AG08396 (cell line): ENCODE measurements around the gene TNNI3K.

Experiments
- DNase-seq: peaks from one replicate; pipeline ENCODE4 v3.0.0; 2012; ENCODE audit warnings: low spot score, mixed read lengths

The TNNI3K gene

DNA sequence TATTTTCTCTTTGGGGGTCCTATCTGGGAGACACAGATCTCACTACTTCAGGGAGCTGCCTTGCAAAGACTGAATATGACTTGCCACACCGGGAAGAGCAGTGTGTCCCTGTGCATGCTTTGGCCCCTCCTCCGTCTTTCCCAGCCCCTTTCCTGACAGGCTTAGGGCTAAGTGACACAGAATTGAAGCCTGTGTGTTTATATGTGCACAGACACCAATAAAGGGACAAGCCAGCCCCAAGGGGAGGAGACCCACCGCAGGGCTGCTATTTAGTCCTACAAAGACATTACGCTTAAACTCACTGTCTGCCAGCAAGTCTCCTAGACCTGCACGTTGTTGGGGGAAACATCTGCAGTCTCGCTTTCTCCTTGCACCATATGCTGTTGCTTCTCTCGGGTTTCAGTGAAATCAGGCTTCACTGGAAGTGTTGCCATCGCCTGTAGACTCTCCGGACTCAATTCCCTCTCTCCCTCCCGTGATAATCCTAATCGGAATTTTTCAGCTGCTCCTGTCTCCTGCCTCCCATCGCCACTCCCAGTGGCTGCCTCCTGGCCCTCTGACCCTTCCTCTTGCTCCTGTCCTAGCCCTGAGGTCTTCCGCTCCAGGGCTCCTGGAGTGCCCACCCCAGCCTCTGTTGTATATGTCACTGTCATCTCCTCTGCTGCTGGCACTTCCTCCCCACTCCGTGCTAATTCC lies 335.8 kb downstream of the TNNI3K start:
- no peak for DNase-seq

DNA sequence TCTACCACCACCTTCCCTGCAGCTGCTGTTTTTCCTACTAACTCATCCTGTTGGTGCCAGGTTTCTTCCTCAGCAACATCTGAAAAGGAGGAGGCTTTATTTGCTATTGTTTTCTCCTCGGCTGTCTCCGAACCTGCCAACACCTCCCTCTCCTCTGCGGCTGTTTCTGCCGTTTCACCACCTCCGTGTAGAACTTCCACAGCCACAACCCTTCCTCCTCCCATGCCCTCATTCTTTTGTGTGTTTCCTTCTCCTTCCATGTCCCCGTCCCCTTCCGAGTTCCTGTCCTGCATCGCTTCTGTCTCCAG lies 336.3 kb downstream of the TNNI3K start:
- no peak for DNase-seq

DNA sequence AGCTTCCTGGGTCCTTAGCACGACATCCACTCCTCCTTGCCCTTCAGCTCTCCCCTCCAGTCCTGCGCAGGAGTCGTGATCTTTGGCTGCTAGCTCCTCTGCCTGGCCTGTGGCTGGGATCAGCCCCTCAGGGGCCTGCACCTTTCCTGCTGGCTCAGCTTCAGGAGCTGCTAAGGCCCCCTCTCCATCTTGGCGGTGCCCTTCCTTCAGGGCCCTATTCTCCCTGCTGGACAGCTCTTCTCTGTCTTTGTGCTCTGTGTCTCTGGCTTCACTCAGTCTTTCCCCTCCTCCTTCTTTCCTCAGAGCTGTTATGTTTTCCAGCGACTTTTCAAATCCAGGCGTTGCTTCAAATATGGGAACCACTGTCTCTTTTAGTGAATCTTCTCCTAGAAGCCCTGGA lies 336.7 kb downstream of the TNNI3K start:
- no peak for DNase-seq

DNA sequence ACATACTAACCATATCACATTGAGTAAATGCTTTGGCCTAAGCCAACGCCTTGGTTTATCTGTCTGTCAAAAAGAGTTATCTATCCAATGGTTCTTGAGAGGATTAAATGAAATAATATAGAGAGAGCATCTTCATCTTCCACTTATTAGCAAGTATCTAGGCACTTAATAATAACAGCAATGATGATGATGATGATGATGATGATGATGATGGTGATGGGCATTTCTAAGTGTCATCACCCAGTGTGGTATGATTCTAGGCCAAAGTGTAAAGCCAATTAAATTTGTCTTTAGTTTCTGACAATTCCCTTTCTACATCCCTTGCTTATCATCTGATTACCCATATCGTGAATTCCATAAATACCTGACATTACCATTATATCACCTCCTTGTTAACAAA lies 342.9 kb downstream of the TNNI3K start:
- DNase-seq = no peak

DNA sequence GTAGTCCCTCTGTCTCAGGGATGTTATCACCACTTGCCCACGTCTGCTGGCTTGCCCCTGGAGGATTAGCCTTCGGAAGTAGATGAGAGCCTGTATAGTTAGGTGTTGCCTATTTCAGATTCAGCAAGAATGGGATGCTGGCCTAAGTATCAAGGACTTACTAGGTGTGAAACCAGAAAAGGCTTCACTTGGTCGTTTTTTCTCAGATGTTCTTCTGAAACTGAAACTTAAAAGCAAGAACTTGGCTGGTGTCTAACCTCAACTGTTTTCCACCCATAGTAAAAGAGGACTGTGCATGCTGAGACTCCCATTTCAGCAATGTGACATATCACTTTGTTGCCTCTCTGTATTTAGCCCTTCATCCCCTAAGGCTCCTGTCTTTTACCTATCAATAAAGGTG lies 344.2 kb downstream of the TNNI3K start:
- DNase-seq = no peak

DNA sequence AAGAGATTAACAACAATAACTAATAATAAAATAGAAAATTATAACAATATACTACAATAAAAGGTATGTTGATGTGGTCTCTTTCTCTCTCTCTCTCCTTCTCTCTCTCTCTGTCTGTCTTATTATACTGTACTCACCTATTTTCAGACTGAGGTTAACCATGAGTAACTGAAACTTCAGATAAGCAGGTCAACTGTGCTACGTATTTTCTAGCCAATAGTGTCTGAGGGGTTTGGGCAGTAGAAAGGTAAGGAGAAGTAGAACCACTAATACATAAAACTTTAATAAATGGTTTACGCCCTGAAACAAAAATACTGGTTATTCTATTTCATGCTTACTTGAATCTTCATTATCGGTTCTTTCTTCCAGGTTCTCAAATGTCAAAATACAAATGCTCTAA lies 348.2 kb downstream of the TNNI3K start:
- DNase-seq = no peak

DNA sequence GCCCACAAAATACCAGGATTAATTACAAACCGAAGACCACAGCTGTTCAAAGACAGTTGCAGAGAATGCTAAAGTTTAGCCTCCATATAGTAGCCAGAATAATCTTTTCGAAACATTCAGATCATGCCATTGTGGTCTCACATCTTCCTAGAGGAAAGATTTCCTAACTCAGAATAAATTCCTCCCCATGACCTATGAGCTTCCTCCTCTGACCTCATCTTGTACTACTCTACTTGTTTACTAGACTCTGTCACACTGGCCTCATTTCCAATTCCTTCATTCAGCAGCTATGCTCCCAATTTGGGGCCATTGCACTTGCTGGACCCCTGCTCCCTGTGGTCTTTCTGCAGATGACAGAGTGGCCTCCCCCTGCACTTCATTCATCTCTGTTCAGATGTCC lies 349.0 kb downstream of the TNNI3K start:
- peak; percentile 3 for DNase-seq

DNA sequence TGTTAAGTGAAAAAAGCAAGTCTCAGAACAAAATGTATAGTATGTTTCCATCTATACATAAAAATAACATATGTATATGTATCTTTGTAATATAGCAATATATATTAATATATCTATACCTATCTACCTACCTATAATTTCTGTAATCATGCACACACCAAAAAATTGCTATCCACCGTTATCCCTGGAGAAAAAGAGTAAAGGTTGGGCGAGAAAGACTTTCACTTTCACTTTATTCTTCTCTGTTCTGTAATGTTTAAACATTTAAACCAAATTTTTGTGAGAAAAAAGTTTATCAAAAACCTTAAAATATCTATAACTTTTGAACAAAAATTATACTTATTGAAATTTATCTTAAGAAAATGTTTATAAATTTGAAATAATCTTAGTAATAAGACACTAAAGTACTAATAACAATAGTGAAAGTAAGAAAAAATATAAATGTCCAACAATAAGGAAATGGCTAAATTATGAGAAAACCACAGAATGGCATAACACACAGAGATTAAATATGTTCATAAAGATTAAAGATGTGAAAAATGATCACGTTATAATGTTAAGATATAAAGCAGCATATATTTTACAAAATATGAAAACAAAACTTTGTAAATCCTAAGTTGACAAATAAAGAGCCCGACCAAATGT lies 351.2 kb downstream of the TNNI3K start:
- DNase-seq = no peak

DNA sequence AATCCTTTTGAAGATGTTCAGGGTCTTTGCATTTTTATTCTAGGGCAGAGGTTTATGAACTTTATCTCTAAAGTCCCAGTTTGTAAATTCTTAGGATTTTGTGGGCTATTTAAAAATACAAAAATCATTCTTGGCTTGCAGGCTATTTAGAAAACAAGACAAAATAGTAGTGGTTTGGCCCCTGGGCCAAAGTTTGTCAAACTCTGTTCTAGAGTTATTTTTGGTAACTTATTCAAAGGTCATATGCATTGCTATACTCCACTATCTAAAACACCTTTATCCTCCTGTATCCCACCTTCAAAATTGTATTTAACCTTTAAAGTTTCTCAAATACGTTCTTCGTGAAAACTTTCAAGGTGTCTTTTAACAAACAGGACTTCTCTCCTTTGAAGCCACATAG lies 352.7 kb downstream of the TNNI3K start:
- DNase-seq = no peak

DNA sequence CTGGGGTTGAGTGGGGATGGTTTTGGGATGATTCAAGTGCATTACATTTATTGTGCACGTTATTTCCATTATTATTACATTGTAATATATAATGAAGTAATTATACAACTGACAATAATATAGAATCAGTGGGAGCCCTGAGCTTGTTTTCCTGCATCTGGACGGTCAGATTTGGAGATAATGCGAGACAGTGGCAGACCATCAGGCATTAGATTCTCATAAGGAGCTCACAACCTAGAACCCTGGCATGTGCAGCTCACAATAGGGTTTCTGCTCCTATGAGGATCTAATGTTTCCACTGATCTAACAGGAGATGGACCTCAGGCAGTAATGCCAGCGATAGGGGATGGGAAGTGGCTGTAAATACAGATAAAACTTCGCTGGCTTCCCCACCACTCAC lies 355.1 kb downstream of the TNNI3K start:
- DNase-seq = no peak

DNA sequence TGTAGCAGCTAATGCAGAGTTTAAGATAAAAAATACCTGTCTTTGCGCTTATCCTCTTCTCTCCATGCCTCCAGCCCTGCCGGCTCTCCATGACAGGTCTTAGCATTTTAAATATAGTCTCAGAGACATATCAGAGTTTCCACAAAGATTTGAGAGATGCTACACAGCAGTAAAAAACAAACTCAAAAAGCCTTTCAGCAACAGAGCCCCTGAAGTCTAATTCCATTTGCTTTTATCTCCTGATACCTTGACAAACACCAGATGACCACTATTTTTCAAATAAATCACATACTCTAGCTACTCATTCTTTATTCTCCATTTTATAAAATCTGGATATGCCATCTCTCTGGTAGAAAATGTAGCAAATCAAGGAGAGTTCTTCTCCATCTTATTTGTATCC lies 356.8 kb downstream of the TNNI3K start:
- DNase-seq = no peak

DNA sequence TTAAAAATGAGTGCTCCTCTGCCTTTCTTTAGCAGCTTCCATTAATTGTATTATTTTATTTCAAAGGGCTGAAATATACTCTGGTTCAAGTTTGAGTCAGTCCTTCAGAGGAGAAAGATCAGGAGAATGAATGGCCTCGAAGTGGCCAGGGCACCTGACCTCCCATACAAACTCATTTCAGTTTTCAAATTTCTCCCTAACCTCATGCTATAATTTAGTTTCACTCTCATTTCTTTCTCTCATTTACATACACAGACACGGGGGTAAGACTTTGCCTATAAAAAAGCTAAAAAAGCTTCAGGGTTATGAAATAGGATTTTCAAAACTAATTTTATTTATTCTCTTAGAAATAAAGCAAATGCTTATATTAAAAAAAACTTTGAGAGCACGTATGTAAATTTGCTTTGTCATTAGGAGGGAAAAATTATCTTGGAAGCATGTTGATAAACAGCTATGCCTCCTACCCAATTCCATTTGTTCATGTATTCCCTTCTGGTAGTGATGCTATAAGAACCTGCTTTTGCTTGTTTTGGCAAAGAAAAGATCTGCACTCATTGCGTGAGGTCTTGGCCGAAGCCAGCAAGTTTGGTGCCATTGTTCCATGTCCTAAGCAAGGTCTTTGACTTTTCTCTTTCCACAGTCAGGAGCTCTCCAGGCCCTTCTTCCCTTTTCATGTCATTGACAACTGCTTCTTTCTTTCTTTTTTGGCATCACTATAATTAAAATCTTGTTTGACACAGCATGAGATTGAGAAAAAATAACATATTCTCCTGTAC lies 357.6 kb downstream of the TNNI3K start:
- no peak for DNase-seq
